HG03196 (cell line): ENCODE data around the gene RSL24D1.

Experiments
- ATAC-seq: cut with Tn5 transposase; IDR thresholded peaks from one replicate; pipeline ENCODE4 v1.9.1; 2021; ENCODE audit not compliant: unreplicated experiment

RSL24D1 gene

DNA sequence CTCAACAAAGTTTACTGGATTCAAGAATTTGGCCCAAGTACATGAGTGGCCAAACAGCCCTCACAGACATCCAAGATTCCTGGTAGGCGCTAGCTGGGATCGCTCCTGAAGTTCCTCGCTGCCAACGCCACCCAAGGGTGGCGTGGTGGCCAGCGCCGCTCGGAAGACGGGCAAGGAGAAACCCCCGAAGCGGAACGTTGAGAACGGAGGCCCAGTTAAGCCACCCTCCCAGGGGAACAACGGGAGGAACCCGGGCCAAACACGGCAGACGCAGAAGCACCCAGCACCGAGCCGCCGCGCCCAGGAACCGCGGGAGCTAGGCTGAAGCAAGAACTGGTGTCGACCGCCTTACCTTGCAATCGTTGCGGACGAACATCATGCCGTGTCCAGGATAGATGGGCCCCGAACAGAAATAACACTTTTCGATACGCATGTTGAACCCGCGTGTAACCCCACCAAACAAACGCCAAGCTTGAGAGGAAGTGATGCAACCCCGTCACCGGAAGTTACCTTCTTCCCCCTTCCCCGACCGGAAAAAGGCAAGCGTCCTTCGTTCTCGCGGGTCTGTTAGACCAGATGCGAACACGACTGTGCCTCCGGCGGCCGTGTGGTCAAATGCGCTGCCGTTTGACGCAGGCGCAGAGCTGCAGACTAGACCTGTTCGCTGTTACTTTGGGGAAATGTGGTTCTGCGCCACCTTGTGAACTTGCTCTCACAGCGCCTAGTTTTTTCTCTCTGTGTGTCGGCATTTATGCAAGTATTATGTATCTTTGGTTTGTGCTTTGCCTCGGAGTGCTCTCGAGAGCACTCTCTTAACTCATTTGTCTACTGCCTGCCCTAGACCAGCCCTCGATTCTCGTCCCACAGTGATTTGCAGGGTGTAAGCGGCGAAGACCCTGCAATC lies at the start of gene RSL24D1:
Gene RSL24D1 (minus strand): TSS at position 484 of the 904 bp plus-strand sequence. CDS start 51 bp downstream, at position 433.
- peak; percentile 97 for ATAC-seq

DNA sequence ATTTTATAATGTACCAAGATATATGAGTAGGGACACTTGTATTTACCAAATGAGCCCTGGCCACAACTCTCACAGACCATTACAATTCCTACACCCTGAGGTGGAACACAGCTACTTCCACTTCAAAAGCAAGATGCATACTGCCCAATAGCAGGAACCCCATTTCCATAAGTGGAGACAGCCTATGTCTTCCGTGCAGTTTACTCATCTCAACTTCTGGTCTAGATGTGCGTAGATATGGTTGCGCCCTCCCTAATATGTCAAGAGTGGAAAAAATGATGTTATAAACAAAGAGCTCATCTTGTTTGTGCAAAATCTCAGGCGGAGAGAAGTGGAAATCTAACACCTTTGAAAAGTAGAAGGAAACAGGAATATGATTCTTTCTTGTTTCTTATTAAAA lies 48.3 kb upstream of the RSL24D1 start:
- no peak for ATAC-seq

GRCh38 chr15:55241891-55242290 lies 45.1 kb upstream of the RSL24D1 start:
- no peak for ATAC-seq

- no peak for ATAC-seq
Measured at GRCh38 chr15:55241186-55241585, 44.4 kb upstream of the RSL24D1 start.

- ATAC-seq, result no peak
Measured at GRCh38 chr15:55240125-55240760, 43.5 kb upstream of the RSL24D1 start.

- no peak for ATAC-seq
Measured at GRCh38 chr15:55239440-55240124, 42.8 kb upstream of the RSL24D1 start.

DNA sequence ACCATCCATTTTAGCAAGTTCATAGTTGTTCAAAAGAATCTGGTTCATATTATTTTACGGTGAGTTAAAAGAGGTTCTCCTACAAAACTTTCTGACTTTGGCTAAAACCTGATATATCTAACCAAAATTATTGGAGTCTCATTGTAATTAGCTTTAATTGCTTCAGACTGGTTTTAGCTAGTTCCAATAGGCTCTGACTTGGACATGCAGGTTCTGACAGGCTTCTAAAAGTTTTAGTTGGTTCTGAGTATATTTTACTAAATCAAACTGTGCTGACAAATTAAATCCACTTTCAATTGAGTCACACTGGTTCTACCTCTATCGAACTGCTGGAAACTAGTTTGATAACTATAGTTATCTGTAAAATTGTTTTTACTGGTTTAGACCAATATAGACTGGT lies 42.1 kb upstream of the RSL24D1 start:
- ATAC-seq, result no peak

- ATAC-seq, result no peak
Measured at GRCh38 chr15:55237219-55238130, 40.7 kb upstream of the RSL24D1 start.

DNA sequence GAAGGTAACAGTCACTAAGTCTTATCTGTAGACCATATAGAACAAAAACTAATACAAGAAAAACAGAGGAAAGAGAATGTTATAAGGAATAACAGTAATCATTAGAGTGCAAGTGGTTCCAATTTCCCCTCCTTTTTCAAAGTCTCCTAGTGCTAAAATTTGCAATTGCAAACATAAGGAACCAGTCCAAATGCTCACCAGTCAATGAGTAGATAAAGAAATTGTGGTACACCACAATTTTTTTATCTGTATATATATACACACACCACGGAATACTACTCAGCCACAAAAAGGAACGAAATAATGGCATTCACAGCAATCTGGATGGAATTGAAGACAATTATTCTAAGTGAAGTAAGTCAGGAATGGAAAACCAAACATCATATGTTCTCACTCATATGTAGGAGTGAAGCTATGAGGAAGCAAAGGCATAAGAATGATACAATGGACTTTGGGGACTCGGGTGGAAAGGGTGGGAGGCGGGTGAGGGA lies 38.9 kb upstream of the RSL24D1 start:
- no peak for ATAC-seq

GRCh38 chr15:55234800-55235104 lies 38.0 kb upstream of the RSL24D1 start:
- no peak for ATAC-seq

GRCh38 chr15:55234104-55234799 lies 37.5 kb upstream of the RSL24D1 start:
- no peak for ATAC-seq

GRCh38 chr15:55231455-55231854 lies 34.7 kb upstream of the RSL24D1 start:
- no peak for ATAC-seq

DNA sequence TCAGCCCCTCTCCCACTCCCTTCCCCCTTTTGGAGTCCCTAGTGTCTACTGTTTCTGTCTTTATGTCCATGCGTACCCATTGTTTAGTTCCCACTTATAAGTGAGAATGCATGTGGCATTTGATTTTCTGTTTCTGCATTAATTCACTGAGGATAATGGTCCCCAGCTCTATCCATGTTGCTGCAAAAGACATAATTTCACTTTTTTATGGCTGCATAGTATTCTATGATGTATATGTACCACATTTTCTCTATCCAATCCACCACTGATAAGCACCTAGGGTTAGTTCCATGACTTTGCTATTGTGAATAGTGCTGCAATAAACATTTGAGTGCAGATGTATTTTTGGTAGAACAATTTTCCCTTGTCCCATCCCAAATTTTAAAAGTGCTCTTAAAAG lies 34.2 kb upstream of the RSL24D1 start:
- ATAC-seq, result no peak

GRCh38 chr15:55230051-55230670 lies 33.4 kb upstream of the RSL24D1 start:
- ATAC-seq, result no peak

DNA sequence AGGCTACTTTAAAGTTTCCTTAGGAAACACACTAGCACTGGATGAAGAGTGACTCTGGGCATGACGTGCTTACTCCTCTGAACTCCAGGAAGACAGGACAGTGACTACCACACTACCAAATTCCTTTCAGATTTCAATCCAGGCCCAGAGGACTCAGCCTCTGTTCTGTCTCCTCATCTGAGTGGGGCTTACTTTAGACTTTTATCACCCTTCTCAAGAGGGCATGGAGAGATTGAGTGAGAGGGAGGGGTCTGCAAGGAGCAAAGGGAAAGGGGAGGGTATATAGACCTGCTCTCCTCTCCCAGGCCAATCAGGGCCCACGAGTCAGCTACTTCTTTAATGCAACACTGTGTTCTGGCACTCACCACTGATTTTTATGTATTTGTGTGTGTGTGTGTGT lies 29.4 kb upstream of the RSL24D1 start:
- no peak for ATAC-seq

- no peak for ATAC-seq
Measured at GRCh38 chr15:55224892-55225291, 28.2 kb upstream of the RSL24D1 start.

GRCh38 chr15:55222588-55222987 lies 25.8 kb upstream of the RSL24D1 start:
- peak; percentile 62 for ATAC-seq

DNA sequence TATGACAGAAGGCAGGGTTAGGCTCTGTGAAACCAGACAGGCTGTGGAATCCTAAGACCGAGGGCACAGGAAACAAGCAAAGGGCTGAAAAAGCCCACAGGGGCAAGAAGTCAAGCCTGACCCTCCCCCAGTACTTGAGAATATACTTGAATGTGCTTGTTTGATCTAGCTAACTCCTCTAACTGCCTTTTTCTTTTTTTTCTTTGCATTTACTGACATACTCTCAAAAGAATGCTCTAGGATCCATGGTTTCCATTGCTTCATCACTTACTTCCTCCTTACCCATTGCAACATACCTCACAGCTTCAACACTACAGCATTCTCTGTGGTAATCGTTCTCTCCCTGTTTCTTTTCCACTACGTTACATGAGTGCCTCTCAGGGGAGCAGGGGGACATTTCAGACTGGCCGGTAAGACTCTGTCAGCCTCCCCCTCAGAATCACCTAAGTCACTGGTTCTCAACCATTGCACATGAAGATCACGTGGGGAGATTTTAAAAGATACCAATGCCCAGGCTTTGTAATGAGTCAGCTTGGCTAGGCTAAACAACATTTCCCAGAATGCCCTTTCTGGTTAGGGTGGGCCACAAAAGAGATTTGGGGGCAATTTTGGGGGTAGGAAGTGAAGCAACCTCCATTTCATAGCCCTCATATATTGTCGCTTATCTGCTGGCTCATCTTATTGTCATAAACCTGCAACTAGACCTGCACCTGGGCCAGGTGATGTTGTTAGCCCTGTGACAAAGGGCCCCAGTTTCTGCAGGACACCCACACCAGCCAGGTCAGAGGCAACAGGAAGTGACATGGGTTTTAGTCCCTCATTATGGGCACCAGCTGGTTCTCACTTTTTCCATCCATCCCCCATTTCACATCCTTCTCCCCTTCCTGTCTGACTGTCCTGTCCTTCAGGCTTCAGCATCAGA lies 24.6 kb upstream of the RSL24D1 start:
- ATAC-seq, result no peak

DNA sequence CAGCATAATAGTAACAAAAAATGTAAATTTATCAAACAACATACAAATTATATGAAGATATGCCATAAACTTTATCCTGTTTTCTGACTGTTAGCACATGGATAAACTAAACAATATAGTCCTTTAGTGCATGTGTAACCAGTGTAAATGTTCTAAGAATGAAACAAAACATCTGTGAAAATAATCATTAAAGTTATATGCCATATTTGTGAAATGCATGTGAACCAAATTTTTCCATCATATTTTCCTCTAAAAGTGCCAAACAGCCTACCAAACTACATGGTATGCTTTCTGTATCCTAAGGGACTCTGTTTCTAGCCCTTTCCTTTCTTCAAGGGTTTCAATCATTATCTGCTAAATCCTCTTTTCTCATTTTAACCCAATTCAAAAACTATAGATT lies 23.9 kb upstream of the RSL24D1 start:
- no peak for ATAC-seq
